GDM1 (cell line): ENCODE measurements around the gene KREMEN2.
A peak's percentile ranks its signal among the peaks of the same experiment; 100 is the strongest.

Experiments used
- DNase-seq: peaks from one replicate; lab custom pipeline; 2025; lab: John Stamatoyannopoulos, UW

Gene KREMEN2

DNA sequence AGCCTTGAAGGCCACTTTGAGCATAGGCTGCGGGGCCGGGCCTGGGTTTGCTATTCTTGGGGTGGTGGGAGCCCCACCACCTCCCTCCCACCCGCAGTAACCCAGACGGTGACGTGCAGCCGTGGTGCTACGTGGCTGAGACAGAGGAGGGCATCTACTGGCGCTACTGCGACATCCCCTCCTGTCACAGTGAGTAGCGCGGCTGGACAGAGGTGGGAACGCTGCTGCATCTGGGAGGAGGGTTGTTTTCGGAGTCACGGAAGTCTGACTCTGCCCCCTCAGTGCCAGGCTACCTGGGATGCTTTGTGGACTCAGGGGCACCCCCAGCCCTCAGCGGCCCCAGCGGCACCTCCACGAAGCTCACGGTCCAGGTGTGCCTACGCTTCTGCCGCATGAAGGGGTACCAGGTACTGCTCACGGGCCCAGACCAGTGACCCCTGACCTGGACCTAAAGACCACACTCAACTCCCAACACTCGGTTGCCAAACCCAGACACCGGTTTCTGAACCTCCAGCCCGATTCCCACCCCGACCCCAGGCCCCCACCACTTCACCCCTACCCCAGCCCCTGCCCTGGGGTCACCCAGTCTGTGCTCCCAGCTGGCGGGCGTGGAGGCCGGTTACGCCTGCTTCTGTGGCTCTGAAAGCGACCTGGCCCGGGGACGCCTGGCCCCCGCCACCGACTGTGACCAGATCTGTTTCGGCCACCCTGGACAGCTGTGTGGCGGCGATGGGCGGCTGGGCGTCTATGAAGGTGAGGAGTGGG is 2.1 kb downstream of the KREMEN2 start:
- DNase-seq = no peak

- DNase-seq = no peak
Measured at GRCh38 chr16:2966808-2967191, 2.7 kb downstream of the KREMEN2 start.

DNA sequence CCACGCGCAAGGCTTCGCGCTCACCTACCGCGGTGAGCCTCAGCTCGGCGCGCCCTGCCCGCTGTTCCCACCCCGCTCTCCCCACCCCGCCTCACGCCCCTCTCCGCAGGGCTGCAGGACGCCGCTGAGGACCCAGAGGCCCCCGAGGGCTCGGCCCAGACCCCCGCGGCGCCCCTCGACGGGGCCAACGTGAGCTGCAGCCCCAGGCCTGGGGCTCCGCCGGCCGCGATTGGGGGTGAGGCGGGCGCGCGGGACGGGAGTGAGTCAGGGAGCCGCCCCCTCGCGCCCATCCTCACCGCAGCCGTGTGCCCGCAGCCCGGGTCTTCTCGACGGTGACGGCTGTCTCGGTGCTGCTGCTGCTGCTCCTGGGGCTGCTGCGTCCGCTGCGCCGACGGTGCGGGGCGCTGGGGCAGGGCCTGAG is 3.1 kb downstream of the KREMEN2 start:
- no peak for DNase-seq

DNA sequence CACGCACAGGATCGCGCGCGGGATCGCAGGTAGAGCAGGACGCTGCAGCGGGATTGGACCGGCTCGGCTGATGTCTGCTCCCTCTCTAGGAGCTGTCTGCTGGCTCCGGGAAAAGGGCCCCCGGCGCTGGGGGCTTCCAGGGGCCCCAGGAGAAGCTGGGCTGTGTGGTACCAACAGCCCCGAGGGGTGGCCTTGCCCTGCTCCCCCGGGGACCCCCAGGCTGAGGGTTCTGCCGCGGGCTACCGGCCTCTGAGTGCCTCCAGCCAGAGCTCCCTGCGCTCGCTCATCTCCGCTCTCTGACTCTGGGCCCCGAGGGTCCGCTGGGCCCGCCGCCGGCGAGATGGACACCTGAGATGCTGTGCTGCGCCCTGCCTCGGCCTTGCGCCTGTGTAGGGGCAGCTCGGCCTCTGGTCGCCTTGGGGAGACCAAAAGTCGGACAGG is 3.7 kb downstream of the KREMEN2 start:
- DNase-seq = no peak

GRCh38 chr16:2968368-2968737 is 4.3 kb downstream of the KREMEN2 start:
- no peak for DNase-seq

DNA sequence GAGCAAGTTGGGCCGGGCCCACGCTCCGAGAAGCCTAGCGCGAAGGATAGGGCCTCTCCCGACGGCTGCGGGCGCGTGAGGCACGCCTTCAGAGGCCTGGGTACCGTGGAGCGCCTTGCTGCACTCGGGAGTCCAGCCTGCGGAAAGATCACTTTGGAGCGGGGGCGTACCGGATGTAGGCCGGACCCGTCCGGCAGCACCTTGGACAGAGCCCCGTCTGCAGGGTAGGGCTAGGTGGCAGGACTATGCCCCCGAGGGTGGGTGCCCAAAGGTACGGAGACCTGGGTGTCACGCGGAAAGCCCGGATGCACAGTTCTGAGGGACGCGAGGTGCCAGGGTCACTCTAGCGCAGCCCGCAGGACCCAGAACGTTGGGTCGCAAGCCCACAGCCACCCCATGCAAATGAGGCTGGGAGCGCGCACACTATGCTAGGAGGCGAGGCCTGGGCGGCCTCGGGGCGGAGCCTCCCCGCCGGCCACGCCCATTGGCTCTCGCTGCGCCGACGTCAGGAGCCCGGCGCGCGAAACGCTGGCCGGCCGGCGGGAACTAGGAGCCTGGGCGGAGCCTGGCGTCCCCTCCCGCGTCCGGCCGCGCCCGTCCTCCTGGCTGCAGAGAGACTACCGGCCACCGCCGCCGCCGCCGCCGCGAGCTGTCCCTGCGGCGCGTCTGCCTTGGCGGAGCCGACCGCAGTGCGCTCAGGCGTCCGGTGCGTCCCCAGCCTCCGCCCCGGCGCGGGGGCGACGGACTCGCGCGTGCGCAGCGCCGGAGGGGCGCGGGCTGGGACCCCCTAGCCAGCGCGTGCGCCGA is 4.9 kb downstream of the KREMEN2 start, which contains the start of gene PAQR4:
Gene PAQR4, plus strand, starts transcription at position 611 of the 807 bp plus-strand sequence. CDS start 327 bp downstream, outside the sequence.
- peak; percentile 86 for DNase-seq

- DNase-seq = peak; percentile 71
Measured at GRCh38 chr16:2969545-2970521, 5.8 kb downstream of the KREMEN2 start.

- no peak for DNase-seq
Measured at GRCh38 chr16:2970563-2970962, 6.5 kb downstream of the KREMEN2 start.

- DNase-seq = no peak
Measured at GRCh38 chr16:2971134-2971984, 7.3 kb downstream of the KREMEN2 start.

DNA sequence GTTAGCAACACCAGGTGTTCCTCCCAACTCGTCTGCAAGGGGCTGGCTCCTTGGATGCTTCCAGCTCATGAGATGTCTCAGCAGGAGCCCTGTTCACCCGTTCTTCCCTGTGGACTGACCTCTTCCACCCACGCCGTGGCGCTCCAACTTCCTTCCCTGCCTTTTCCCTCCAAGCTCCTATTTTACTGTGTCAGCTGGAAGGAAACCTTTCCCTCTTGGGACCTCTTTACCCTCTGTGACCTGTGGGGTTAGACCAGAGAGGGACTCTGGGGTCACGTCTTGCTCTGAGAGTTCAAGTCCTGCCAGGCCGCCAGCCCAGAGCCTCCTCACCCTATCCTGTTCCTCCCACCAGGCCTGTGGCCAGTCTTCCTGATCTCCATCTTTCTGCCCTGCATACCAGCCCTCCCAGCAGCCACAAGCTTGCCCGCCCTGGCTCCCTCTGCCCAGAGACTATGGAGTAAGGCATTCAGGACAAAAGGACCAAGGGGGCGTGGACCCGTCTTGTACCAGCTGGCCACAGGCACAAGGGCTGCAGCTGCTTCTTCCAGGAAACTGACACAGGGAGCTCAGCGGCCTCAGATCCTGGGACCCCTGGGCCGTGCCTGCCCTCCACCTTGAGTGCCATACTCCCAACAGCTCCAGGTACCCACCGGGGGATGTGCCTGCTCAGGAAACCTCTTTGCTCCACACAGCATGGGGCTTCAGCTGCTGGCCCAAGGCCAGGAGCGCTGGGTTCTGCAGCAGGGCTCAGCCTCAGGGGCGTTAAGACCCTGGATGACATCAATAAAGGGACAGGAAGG is 8.1 kb downstream of the KREMEN2 start:
- DNase-seq = no peak

- no peak for DNase-seq
Measured at GRCh38 chr16:2973093-2973492, 9.0 kb downstream of the KREMEN2 start.

DNA sequence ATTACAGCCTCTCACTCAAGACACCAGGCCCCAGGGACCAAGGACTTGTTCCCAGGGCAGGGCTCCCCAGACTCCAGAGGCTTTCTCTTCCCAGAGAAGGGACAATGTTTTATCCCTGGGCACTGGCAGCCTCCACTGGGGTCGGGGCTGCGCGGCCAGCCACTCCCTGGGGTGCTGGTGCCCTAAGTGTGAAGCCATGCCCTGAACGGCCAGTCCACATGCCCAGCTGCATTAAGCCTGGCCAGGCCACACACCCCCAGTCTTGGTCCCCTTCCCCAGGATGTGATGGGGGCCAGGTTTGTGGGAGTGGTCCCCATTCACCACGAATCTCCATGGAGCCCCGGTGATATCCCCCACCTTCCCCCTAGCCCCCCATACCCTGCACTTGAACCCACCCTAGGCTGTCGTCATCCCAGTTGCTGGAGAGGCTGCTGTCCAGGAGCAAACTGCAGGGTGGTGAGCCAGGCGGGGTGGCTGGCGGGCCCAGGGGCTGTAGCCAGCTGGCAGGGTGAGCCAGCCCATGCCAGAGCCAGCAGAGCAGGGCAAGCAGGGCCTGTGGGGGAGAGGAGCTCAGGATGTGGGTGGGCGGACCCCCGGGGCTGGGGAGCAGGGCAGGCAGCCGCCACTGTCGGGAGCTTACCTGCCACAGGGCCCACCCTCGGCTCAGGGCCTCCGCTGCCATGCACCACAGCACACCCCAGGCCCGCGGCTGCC is 9.7 kb downstream of the KREMEN2 start:
- no peak for DNase-seq

GRCh38 chr16:2974319-2975056 is 10.4 kb downstream of the KREMEN2 start:
- no peak for DNase-seq

DNA sequence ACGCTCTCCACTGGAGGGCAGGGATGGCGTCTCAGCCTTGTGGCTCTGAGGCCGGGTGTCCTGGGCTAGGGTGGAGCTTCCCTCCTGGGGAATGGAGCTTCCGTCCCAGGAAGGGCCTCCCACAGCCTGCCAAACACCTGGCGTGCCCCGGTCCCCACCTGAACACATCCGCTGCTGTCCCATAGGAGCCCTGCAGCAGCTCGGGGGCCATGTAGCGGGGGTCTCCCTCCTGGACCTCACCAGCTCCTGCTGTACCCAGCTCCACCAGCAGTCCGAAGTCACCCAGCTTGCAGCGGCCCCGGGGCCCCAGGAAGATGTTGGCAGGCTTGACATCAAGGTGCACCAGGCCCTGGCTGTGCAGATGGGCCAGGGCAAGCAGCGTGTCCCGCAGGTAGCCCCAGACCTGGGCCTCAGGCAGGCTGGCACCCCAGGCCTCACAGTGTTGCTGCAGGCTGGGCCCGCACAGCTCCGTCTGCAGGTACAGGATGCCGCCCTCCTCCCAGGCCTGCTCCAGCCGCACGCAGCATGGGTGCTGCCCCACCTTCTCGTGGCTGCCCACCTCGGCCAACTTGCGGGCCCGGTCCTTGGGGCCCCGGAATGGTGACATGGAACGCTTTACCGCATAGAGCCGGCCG is 11.2 kb downstream of the KREMEN2 start:
- DNase-seq = no peak

- DNase-seq = no peak
Measured at GRCh38 chr16:2976201-2976600, 12.1 kb downstream of the KREMEN2 start.

GRCh38 chr16:2976673-2977072 is 12.6 kb downstream of the KREMEN2 start:
- no peak for DNase-seq

DNA sequence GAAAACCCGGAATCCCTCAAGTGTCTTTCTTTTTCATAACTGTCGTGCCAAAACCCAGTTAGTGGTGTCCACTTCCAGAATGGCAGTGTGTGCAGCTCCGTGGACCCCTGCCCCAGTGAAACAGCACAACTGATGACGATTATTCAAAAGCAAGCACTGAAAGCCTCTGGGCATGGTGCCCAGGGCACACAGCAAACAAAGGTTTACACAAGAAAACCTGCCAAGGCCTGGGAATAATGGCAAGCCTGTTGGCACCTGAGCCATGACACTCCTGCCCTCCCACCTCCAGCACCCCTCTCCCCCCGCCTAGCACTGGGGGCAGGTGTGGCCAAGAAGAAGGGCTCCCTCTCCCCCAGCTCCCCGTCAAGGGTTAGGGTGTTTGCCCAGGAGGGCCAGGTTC is 13.4 kb downstream of the KREMEN2 start:
- no peak for DNase-seq

GRCh38 chr16:2979669-2980226 is 15.7 kb downstream of the KREMEN2 start:
- DNase-seq = no peak
